ACC112 (cell line): Measurements from ENCODE around the gene PCDHB1.
A peak's percentile ranks its signal among the peaks of the same experiment; 100 is the strongest.
"Not testable (repeated sequence)": the region's sequence is repeated elsewhere in the genome, so short reads cannot be mapped to it uniquely, and the experiment has no call there.

Experiments used
- H2AFZ ChIP-seq: fragments of 200-600 bp; sonication (generic); one replicate; pipeline ENCODE4 v1.6.0; 2017; ENCODE audit warnings: antibody characterized with exemption, low read length; ENCODE audit not compliant: unreplicated experiment
- H3K27ac ChIP-seq: fragments of 200-600 bp; sonication (generic); 2 replicates; pipeline ENCODE4 v1.5.1; 2014; ENCODE audit warnings: low read depth, mild to moderate bottlenecking, antibody characterized with exemption, low read length, moderate library complexity
- H3K27me3 ChIP-seq: fragments of 200-600 bp; sonication (generic); 2 replicates; pipeline ENCODE4 v1.6.1; 2014; ENCODE audit warnings: mild to moderate bottlenecking, antibody characterized with exemption, low read length, moderate library complexity, mixed read lengths; ENCODE audit not compliant: insufficient read depth
- H3K36me3 ChIP-seq: fragments of 200-600 bp; sonication (generic); 2 replicates; pipeline ENCODE4 v1.6.1; 2016; ENCODE audit warnings: mild to moderate bottlenecking, antibody characterized with exemption, low read length, moderate library complexity, mixed read lengths; ENCODE audit not compliant: insufficient read depth
- H3K4me1 ChIP-seq: fragments of 200-600 bp; sonication (generic); one replicate; pipeline ENCODE4 v1.6.1; 2016; ENCODE audit warnings: low read length, mixed read lengths; ENCODE audit not compliant: insufficient read depth, unreplicated experiment, control insufficient read depth
- H3K4me3 ChIP-seq: fragments of 200-600 bp; sonication (generic); 2 replicates; pipeline ENCODE4 v1.5.1; 2014; ENCODE audit warnings: mild to moderate bottlenecking, low read depth, low read length
- H3K79me2 ChIP-seq: fragments of 200-600 bp; sonication (generic); one replicate; pipeline ENCODE4 v1.6.0; 2016; ENCODE audit warnings: low read length; ENCODE audit not compliant: control insufficient read depth, unreplicated experiment, insufficient read depth

PCDHB1 gene

DNA sequence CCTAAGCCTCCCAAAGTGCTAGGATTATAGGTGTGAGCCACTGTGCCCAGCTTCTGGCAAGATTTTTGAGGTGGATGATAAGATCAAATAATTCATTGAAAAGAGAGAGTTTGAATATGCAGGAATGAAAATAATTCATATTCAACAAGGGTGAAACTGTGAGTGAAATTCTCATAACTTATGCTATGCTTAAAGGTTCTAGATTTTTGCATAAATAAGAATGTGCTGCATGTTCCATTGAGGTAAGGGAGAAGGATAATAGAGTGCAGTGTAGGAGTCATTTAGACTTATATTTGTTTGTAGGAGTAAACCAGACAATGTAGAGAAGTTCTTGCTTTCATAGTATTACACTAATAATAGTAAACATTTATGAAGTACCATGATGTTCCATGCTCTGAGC lies 31.1 kb downstream of the PCDHB1 start:
- Histone ChIP-seq H3K4me1 (no peaks in the 10 kb centered on the region), H3K27me3 (no peaks in the 10 kb centered on the region), H2AFZ (no peak overlapping the region), H3K36me3 (no peaks in the 10 kb centered on the region), H3K79me2 (no peaks in the 10 kb centered on the region), H3K4me3 (no peak overlapping the region), H3K27ac (no peak overlapping the region)

DNA sequence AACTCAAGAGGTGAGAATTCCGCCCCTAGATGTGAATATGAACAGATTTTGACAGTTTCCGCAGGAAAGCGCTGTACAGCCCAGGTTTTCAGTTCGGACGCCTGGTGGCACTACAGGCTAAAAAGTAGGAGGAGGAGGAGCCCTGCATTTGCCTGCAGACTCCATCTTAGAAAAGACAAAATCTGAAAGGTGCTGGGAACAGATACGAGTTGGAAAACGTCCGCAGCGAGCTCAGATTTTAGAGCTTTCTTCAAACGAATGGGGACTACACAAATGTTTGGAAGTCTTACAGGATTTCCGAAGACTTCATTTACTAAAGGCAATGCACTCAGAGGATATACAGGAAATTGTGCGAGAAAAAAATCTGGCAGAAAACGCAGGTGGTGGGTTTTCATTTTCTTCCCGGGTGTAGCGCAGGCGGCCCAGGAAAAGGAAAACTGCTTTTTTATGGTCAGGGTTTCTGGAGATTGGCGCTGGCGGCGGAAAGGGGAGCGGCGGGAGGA lies 33.4 kb downstream of the PCDHB1 start:
- no peaks in the 10 kb centered on the region for H3K79me2 ChIP-seq
- H3K4me1 ChIP-seq = no peaks in the 10 kb centered on the region
- no peak overlapping the region for H2AFZ ChIP-seq
- H3K36me3 ChIP-seq = no peaks in the 10 kb centered on the region
- H3K27ac ChIP-seq = no peak overlapping the region
- no peaks in the 10 kb centered on the region for H3K27me3 ChIP-seq
- peak overlapping the region; percentile 28 for H3K4me3 ChIP-seq

DNA sequence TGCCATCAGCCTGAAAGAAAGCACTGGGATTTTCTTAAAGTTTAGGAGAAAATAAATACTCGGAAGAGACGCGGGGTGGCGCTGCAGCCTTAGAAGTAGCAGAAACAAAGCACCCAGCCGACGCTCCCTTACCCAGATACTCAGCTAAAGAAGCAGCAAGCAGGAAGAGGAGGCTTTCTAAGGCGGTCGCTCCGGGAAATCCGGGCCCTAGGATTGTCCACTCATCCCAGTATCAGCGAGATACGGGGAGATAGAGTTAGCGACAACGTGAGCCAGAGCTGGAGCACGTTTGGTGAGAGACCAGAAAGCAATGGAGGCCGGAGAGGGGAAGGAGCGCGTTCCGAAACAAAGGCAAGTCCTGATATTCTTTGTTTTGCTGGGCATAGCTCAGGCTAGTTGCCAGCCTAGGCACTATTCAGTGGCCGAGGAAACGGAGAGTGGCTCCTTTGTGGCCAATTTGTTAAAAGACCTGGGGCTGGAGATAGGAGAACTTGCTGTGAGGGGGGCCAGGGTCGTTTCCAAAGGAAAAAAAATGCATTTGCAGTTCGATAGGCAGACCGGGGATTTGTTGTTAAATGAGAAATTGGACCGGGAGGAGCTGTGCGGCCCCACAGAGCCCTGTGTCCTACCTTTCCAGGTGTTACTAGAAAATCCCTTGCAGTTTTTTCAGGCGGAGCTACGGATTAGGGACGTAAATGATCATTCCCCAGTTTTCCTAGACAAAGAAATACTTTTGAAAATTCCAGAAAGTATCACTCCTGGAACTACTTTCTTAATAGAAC lies 43.5 kb downstream of the PCDHB1 start, which contains the start of gene PCDHB2:
PCDHB2 (plus strand) TSS at position 135 of the 782 bp plus-strand sequence; CDS start at position 311, 176 bp downstream.
- peaks cover 5% of the 10 kb centered on the region; the same call in 1 of the 2 replicates for H3K27me3 ChIP-seq
- no peaks in the 10 kb centered on the region for H3K36me3 ChIP-seq
- H3K4me3 ChIP-seq = peak within 1 kb of the TSS; percentile 49; the same call in 1 of the 2 replicates
- no peak within 1 kb of the TSS for H2AFZ ChIP-seq
- H3K4me1 ChIP-seq = no peaks in the 10 kb centered on the region
- H3K27ac ChIP-seq = no peak within 1 kb of the TSS
- no peaks in the 10 kb centered on the region for H3K79me2 ChIP-seq

- Histone ChIP-seq H3K4me1 (no peaks in the 10 kb centered on the region), H3K27me3 (peaks cover 5% of the 10 kb centered on the region; the same call in 1 of the 2 replicates), H3K36me3 (no peaks in the 10 kb centered on the region), H3K79me2 (no peaks in the 10 kb centered on the region), H3K27ac (no peak overlapping the region), H2AFZ (no peak overlapping the region), H3K4me3 (no peak overlapping the region)
Measured at GRCh38 chr5:141095263-141095641, 44.1 kb downstream of the PCDHB1 start.

DNA sequence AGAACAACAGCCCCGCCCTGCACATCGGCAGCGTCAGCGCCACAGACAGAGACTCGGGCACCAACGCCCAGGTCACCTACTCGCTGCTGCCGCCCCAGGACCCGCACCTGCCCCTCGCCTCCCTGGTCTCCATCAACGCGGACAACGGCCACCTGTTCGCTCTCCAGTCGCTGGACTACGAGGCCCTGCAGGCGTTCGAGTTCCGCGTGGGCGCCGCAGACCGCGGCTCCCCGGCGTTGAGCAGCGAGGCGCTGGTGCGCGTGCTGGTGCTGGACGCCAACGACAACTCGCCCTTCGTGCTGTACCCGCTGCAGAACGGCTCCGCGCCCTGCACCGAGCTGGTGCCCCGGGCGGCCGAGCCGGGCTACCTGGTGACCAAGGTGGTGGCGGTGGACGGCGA lies 45.0 kb downstream of the PCDHB1 start:
- H3K79me2 ChIP-seq, H2AFZ ChIP-seq, H3K27ac ChIP-seq, H3K27me3 ChIP-seq, H3K36me3 ChIP-seq, H3K4me3 ChIP-seq, H3K4me1 ChIP-seq: not testable (repeated sequence)

DNA sequence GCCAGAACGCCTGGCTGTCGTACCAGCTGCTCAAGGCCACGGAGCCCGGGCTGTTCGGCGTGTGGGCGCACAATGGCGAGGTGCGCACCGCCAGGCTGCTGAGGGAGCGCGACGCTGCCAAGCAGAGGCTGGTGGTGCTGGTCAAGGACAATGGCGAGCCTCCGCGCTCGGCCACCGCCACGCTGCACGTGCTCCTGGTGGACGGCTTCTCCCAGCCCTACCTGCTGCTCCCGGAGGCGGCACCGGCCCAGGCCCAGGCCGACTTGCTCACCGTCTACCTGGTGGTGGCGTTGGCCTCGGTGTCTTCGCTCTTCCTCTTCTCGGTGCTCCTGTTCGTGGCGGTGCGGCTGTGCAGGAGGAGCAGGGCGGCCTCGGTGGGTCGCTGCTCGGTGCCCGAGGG lies 45.4 kb downstream of the PCDHB1 start:
- not testable (repeated sequence) for H2AFZ ChIP-seq, H3K4me1 ChIP-seq, H3K36me3 ChIP-seq, H3K4me3 ChIP-seq, H3K27ac ChIP-seq, H3K79me2 ChIP-seq, H3K27me3 ChIP-seq

DNA sequence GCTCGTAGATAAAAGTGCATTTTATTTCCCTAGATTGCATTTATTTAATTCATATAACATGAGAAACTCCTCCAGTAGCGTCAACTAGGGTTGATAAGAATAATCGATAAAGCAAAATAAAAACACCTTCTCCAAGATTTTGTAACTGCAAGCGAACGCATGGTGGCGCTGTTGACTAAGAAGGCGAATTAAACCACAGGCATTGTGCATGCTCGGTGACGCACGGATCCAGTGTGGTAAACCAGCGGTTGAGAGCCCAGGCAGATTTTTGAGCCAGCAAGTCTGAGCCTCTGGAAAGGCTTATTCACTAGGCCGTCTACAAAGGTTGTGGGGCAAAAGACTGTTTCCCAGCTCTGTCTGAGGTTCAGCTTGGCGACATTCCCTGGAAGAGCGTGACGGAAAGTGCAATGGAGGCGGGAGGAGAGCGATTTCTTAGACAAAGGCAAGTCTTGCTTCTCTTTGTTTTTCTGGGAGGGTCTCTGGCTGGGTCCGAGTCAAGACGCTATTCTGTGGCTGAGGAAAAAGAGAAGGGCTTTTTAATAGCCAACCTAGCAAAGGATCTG lies 49.1 kb downstream of the PCDHB1 start, which contains the start of gene PCDHB3:
PCDHB3 (plus strand) TSS at position 231 of the 563 bp plus-strand sequence; CDS start at position 408, 177 bp downstream.
- H2AFZ ChIP-seq = no peak within 1 kb of the TSS

GRCh38 chr5:141101059-141101458 lies 49.9 kb downstream of the PCDHB1 start:
- Histone ChIP-seq H3K79me2 (no peaks in the 10 kb centered on the region), H3K27me3 (no peaks in the 10 kb centered on the region), H3K4me1 (no peaks in the 10 kb centered on the region), H3K27ac (no peak overlapping the region), H3K4me3 (no peak overlapping the region), H2AFZ (no peak overlapping the region), H3K36me3 (no peaks in the 10 kb centered on the region)

More for the DNA sequence above, 49.1 kb downstream of the PCDHB1 start, which contains the start of gene PCDHB3:
- Histone ChIP-seq H3K4me3 (no peak within 1 kb of the TSS), H3K79me2 (no peaks in the 10 kb centered on the region), H3K27ac (no peak within 1 kb of the TSS), H3K4me1 (no peaks in the 10 kb centered on the region), H3K27me3 (no peaks in the 10 kb centered on the region), H3K36me3 (no peaks in the 10 kb centered on the region)

DNA sequence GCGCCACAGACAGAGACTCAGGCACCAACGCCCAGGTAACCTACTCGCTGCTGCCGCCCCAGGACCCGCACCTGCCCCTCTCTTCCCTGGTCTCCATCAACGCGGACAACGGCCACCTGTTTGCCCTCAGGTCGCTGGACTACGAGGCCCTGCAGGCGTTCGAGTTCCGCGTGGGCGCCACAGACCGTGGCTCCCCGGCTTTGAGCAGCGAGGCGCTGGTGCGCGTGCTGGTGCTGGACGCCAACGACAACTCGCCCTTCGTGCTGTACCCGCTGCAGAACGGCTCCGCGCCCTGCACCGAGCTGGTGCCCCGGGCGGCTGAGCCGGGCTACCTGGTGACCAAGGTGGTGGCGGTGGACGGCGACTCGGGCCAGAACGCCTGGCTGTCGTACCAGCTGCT lies 50.9 kb downstream of the PCDHB1 start:
- not testable (repeated sequence) for H3K4me3 ChIP-seq, H2AFZ ChIP-seq, H3K79me2 ChIP-seq, H3K27ac ChIP-seq, H3K36me3 ChIP-seq, H3K27me3 ChIP-seq, H3K4me1 ChIP-seq

- H3K27me3 ChIP-seq, H3K4me3 ChIP-seq, H3K27ac ChIP-seq: not testable (repeated sequence)
Measured at GRCh38 chr5:141102471-141102870, 51.3 kb downstream of the PCDHB1 start.

GRCh38 chr5:141105350-141105749 lies 54.2 kb downstream of the PCDHB1 start:
- H3K4me1 ChIP-seq = no peaks in the 10 kb centered on the region
- H2AFZ ChIP-seq = no peak overlapping the region
- no peak overlapping the region for H3K27ac ChIP-seq
- no peaks in the 10 kb centered on the region for H3K27me3 ChIP-seq
- H3K4me3 ChIP-seq = no peak overlapping the region
- no peaks in the 10 kb centered on the region for H3K36me3 ChIP-seq
- no peaks in the 10 kb centered on the region for H3K79me2 ChIP-seq

More at GRCh38 chr5:141102471-141102870, 51.3 kb downstream of the PCDHB1 start:
- H3K36me3 ChIP-seq, H3K4me1 ChIP-seq, H2AFZ ChIP-seq, H3K79me2 ChIP-seq: not testable (repeated sequence)
